Measurements from ENCODE around the gene DUXA.
A peak's percentile ranks its signal among the peaks of the same experiment; 100 is the strongest.
"Not testable (repeated sequence)": the region's sequence is repeated elsewhere in the genome, so short reads cannot be mapped to it uniquely, and the experiment has no call there.

Gene DUXA

DNA sequence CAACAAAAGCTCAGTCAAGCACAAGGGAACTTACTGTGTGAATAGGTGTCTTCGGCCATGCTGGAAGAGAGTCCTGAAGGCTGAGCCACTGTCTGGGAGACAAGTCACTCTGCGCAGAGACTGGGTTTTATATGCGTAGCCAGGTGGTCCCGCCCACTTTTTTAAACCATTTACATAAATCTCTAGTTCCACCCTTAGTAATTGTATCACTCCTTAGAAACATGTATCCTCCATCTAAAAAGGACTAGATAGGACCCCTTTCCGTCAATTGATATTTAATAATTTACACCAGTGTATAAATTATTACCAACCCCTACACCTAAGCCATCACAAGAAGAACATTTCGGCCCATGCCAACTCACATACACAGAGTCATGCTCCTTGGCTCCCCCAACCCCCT lies at the start of gene DUXA:
Gene DUXA, minus strand, starts transcription at position 101 of the 400 bp plus-strand sequence. Its CDS starts 42 bp downstream, at position 59.
- no peak for DNase-seq

DNA sequence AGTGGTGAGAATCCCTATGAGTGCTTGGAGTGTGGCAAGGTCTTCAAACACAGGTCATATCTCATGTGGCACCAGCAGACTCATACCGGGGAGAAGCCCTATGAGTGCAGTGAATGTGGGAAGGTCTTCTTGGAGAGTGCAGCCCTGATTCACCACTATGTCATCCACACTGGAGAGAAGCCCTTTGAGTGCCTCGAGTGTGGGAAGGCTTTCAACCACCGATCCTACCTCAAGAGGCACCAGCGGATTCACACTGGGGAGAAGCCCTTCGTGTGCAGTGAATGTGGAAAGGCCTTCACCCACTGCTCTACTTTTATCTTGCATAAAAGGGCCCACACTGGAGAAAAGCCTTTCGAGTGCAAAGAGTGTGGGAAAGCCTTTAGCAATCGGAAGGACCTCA lies 44.8 kb upstream of the DUXA start:
- DNase-seq, result no peak

GRCh38 chr19:57210381-57210780 lies 43.1 kb upstream of the DUXA start:
- DNase-seq, result no peak

GRCh38 chr19:57202160-57202559 lies 34.9 kb upstream of the DUXA start:
- DNase-seq, result no peak

DNA sequence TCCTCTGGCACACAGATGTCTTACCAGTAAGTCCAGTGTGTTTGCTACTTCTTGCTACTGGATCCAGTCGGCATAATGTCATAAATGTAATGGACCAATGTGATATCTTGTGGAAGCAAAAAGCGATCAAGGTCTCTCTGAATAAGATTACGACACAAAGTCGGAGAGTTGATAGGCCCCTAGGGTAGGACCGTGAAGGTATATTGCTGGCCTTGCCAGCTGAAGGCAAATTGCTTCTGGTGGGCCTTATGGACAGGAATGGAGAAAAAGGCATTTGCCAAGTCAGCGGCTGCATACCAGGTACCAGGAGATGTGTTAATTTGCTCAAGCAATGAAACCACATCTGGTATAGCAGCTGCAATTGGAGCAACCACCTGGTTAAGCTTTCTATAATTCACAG lies 30.6 kb upstream of the DUXA start:
- DNase-seq, result not testable (repeated sequence)

DNA sequence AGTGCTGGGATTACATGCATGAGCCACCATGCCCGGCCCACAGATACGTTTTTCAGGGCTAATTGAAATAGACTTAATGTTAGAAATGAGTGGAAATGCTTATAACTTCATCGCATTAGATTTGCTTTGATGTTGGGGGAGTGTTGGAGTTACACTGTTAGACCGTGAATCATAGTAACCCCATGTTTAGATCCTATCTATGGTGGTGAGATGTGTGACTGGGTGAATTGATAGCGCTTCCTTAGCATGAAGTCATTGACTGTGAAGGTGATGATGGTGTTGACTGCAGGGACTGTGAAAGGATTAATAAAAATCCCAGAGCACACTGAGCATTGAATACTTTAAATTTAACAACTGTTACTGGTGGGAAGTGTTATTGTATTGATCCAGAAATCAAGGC lies 25.7 kb upstream of the DUXA start:
- DNase-seq, result no peak

DNA sequence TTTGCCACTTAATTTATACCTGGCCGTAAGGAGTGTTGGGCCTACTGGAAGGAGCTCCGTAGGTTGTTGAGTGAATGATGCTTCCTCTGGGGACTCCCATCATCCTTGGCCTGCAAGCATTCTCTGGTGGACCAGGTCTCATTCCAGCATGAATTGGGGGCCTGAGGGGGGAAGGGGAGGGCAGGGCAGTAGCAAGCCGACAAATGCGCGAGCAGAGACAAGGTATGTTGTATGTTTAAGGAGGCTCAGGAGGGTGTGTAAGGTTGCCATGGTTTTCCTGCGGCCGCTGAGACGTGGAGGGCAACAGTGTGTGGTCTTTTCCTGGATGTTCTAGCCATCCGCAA lies 24.8 kb upstream of the DUXA start:
- no peak for DNase-seq

- DNase-seq, result peak; percentile 96
Measured at GRCh38 chr19:57191141-57192076, 24.1 kb upstream of the DUXA start, which contains the start of gene ZNF264. TSS of gene ZNF264 (plus strand) at chr19:57191500. CDS start at chr19:57191914, 414 bp downstream.

DNA sequence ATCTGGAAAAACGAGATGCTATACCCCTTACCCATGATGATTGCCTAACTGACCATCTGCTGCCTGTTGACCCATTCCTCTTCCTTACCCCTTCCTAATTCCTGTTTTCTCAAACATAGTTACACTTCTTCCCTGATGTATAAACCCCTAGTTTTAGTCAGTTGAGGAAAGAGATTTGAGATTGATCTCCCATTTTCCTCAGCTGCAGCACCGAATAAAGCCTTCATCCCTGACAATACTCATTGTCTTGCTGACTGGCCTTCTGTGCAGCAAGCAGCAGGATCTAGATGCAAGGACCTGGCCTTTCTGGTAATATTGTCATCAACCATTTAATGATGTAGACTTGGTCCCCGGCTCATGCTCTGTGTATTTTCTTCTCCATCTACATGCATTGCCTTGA lies 23.0 kb upstream of the DUXA start:
- no peak for DNase-seq

DNA sequence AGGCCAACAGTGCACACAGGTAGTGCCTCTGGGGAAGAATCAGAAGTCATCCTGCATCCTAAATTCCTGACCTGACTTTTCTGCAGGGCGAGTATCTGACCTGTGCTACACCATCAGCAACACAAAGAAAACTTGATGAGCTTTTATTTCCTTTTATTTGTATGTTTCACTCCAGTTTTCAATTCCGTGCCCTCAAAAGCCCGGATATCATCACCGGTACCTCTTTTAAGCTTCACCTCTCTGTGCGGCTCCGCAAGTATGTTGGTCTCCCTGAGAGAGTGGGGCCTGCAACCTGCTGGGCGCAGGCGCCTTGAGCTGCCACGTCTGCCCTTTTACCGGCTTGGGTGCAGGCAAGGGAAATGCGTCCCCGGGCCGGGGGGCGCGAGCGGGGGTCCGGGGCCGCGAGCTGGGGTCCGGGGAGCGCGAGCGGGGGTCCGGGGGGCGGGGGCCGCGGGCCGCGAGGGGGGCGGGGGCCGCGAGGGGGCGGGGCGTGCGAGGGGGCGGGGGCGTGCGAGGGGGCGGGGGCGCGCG lies 4.3 kb upstream of the DUXA start:
- peak; percentile 66 for DNase-seq

DNA sequence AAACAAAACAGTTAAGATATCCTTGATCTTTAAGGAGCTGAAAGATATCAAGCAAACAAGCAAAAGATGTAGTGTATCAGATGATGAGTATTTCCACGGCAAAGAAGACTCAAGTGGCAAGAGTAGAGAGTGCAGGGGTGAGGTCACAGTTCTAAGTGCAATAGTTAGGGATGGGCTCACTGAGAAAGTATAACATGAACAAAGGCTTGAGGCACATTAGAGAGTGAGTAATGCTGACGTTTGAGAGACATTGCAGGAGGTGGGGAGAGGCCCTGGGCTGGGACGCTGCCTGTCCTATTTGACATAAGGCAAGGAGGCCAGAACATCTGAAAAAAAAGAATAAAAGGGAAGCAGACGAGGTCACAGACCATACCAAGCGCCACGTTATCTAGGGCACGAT lies 1.4 kb downstream of the DUXA start:
- DNase-seq, result no peak

DNA sequence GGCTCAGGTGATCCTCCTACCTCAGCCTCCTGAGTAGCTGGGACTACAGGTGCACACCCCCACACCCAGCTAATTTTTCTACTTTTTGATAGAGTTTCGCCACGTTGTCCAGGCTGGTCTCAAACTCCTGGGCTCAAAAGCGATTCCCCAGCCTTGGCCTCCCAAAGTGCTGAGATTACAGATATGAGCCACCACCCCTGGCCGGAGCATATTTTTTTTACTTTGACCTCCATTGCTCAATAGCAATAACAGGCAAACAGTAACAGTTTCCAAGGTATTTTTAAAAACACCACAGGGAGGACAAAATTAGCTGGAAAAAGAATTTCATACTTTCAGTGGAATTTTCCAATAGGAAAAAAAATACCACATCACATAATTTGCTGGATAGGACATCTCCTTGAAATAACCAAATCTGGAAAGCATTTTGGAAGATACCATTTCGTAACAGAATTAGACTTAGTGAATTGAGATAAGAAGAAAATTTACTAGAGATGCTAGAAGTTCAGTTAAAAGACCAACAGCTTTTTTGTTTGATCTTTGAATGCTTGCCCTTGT lies 5.2 kb downstream of the DUXA start:
- DNase-seq, result no peak

GRCh38 chr19:57152921-57153320 lies 14.4 kb downstream of the DUXA start:
- DNase-seq, result no peak

DNA sequence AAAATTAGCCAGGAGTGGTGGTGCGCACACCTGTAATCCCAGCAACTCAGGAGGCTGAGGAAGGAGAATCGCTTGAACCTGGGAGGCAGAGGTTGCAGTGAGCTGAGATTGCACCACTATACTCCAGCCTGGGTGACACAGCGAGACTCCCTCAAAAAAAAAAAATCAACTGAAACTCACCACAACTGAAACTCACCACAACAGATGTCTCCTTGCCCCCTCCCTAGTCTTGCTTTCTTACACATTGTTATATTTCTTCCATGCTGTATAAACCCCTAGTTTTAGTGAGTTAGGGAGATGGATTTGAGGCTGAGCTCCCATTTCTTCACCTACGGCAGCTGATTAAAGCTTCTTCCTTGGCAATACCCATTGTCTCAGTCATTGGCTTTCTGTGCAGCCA lies 25.6 kb downstream of the DUXA start:
- DNase-seq, result no peak

GRCh38 chr19:57135797-57136196 lies 31.5 kb downstream of the DUXA start:
- no peak for DNase-seq

- not testable (repeated sequence) for DNase-seq
Measured at GRCh38 chr19:57127403-57127802, 39.9 kb downstream of the DUXA start.

DNA sequence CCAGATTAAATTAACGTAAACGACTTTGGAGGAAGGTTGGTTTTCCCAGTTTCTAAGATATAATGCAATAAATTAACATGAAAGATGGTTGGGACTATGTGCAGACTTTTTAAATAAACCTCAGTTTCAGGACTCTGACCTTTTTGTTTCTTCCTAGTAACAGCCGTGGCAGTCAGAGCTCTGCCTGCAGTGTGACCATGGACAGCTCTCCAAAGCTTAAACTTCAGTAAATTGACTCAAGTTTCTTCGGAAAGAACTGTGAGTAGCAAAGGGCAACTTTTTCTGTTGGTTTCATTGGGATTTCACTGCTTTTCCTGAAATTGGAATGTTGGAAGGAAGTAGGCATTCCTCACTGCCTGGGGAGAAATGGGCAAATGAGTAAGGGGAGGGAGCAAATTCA lies 43.4 kb downstream of the DUXA start:
- DNase-seq, result no peak

DNA sequence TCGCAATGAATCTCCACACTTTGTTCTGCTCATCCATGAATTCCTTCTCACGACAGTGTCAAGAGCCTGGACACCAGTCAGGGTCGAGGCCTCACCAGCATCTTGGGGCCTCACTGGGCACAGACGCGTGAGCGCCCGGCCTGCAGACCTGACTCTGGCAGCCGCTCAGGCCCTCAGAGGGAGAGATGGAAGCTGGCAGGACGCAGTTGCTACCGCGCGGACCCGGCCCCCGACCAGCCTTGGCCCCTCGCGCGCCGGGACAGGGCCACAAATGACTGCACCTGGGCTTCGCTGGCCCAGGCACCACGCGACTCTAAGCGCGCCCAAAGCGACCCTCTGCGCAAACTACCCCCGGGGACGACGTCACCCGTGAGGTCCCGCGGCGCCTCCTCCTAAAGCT lies 48.4 kb downstream of the DUXA start:
- no peak for DNase-seq

DNA sequence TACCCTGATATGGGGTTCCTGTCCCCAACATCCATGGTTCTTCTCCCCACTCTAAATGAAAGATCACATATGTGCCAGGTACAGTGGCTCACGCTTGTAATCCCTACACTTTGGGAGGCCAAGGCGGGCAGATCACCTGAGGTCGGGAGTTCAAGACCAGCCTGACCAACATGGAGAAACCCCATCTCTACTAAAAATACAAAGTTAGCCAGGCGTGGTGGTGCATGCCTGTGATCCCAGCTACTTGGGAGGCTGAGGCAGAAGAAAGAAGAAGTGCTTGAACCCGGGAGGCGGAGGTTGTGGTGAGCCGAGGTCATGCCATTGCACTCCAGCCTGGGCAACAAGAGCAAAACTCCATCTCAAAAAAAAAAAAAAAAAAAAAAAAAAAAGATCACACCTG lies 53.8 kb downstream of the DUXA start:
- not testable (repeated sequence) for DNase-seq

- DNase-seq, result no peak
Measured at GRCh38 chr19:57111329-57111644, 56.0 kb downstream of the DUXA start.

- DNase-seq, result no peak
Measured at GRCh38 chr19:57110592-57111328, 56.5 kb downstream of the DUXA start.

DNA sequence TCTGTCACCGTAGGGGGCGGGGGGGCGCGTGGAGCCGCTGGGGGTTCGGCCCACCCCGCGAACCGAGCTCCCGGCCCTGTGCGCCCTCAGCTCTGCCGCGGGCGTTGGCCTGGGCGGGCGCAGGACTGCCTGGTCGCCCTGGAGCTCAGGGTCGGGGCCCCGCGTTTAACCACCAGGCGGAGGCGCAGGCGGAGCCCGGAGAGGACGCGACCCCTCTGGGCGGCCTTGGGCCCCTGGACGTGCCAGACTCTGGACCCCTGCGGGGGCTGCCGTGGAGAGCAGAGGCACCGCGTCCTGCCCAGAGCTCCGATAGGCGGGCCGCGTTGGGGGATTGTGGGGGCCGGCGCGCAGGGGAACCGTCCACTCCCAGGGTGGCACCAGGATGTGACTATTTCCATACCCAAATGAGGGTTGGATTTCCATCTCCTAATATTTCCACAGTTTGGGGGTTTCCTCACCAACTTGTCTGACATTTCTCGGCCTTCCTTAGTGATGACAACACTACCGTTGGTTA lies 60.5 kb downstream of the DUXA start:
- no peak for DNase-seq

GRCh38 chr19:57105976-57106721 lies 61.1 kb downstream of the DUXA start:
- no peak for DNase-seq

Data from NCI-H2227 treated with DMSO at 0.1 percent for 48 hours (cell line).